ENCODE results near the gene SMLR1. TPM values are rescaled to one million over a fixed set of nuclear protein-coding genes. Genes with fewer than 3 reads are reported as not detected.

Gene SMLR1
- total RNA-seq, 1 donor from 2014 or later = not detected

DNA sequence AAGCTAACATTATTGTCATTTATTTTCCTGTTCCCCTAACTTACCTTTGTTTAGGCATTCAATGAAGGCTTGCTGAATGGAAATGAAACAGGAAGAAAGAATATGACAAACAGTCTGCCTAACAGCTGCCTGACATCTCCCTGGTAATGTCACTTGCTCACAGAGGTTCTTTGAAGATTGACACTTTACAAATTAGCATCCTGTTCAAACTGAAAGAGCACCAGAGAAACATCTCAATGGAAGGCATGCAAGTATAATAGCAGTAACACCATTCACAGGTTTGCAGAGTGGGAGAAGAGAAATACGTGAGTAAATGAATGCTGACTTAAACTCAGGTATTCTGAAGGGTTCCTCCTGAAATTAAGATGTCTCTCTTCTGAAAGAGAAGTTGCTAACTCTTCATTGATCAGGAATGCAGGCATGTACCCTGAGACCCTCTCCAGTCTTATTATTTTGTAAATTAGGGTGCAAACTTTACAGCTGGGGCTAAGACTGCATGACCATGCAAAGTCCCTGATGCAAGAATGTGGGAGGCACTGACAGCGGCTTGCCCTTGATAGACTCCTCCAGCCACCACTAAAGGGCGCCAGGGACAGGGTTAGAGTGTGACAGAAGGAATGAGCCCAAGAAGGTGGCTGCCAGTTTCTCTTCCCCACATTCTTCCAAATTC, 1.3 kb upstream of the SMLR1 start:
- no peak for DNase-seq (ENCODE audit: extremely low spot score, unreplicated experiment)
- Mint-ChIP-seq H3K36me3 (ENCODE audit: unreplicated experiment) (no peaks in the 10 kb centered on the region), H3K4me1 (ENCODE audit: unreplicated experiment) (no peaks in the 10 kb centered on the region), H3K27ac (ENCODE audit: unreplicated experiment) (no peak overlapping the region), H3K9me3 (ENCODE audit: unreplicated experiment) (peaks cover 5% of the 10 kb centered on the region), H3K4me3 (ENCODE audit: unreplicated experiment) (no peak overlapping the region), H3K27me3 (ENCODE audit: unreplicated experiment) (peaks cover 2% of the 10 kb centered on the region)
- TF ChIP-seq, protein P1, sequence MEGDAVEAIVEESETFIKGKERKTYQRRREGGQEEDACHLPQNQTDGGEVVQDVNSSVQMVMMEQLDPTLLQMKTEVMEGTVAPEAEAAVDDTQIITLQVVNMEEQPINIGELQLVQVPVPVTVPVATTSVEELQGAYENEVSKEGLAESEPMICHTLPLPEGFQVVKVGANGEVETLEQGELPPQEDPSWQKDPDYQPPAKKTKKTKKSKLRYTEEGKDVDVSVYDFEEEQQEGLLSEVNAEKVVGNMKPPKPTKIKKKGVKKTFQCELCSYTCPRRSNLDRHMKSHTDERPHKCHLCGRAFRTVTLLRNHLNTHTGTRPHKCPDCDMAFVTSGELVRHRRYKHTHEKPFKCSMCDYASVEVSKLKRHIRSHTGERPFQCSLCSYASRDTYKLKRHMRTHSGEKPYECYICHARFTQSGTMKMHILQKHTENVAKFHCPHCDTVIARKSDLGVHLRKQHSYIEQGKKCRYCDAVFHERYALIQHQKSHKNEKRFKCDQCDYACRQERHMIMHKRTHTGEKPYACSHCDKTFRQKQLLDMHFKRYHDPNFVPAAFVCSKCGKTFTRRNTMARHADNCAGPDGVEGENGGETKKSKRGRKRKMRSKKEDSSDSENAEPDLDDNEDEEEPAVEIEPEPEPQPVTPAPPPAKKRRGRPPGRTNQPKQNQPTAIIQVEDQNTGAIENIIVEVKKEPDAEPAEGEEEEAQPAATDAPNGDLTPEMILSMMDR (IDR thresholded peaks at IDR 0.05) = no peak

DNA sequence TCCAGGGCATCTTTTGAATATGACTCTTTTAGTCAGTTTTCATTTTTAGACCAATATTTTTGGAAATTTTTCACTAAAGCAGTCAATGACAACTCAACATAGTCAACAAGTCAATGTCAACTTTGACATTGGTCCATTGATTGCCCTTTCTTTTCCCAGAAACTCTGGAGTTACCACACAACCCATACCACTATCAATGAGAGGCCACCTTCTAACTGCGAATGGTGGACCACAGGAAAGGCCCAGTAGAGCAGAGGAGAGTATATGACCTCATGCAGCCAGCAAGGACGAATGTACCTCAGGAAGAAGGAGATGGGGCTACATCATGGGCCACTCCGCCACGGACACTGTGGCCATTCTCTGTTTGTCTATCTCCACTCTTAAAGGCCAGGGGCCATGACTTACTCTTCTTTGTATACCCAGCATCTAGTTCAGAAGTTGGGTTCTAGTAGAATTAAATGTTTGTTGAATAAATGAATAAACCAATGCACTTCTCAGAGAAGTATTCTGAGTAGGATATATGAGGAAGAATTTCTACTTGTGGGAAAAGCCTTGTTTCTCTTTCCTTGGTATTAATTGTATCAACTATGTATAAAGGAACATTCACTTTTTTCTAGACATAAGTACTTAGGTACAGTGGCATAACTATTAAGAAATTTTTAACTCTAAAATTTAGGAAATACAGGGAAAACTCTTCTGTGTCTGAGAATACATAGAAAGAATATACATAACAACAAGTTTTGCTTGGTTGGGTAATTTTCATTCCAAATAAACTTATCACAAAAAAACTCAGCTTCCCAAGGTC, 562 bp upstream of the SMLR1 start:
- Mint-ChIP-seq H3K9me3 (ENCODE audit: unreplicated experiment) (no peaks in the 10 kb centered on the region), H3K36me3 (ENCODE audit: unreplicated experiment) (no peaks in the 10 kb centered on the region), H3K4me3 (ENCODE audit: unreplicated experiment) (no peak overlapping the region), H3K27ac (ENCODE audit: unreplicated experiment) (no peak overlapping the region), H3K27me3 (ENCODE audit: unreplicated experiment) (peaks cover 2% of the 10 kb centered on the region), H3K4me1 (ENCODE audit: unreplicated experiment) (no peaks in the 10 kb centered on the region)
- no peak for DNase-seq (ENCODE audit: extremely low spot score, unreplicated experiment)
- TF ChIP-seq, protein P1 (IDR thresholded peaks at IDR 0.05) = no peak

DNA sequence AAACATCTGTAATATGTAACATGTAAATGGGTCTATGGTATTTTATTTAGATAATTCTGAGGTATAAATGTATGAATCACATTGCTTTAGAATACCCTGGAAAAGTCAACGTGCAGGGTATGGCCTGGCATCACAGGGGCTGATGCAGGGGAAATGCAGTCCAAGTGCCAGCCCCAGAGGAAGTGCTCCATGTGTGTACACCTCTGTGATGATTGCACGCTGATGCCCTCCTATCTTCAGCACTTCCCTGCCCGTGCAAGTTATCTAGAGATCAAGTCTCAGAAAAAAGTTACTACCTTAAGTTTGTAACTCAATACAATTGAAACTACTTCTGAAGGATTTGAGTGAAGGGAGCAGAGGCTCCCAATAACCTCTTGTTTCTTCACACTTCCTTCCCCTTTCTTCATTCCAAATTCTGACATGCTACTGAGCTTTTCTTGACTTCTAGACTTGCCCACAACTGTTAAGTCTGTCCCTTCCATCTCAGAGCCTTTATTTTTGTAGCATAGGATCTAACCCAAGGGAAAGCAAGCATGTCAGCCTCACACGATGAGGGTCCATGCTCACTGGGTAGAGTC, 2.2 kb downstream of the SMLR1 start:
- DNase-seq (ENCODE audit: extremely low spot score, unreplicated experiment) = no peak
- Mint-ChIP-seq H3K4me1 (ENCODE audit: unreplicated experiment) (no peaks in the 10 kb centered on the region), H3K27ac (ENCODE audit: unreplicated experiment) (no peak overlapping the region), H3K4me3 (ENCODE audit: unreplicated experiment) (no peak overlapping the region), H3K36me3 (ENCODE audit: unreplicated experiment) (no peaks in the 10 kb centered on the region), H3K27me3 (ENCODE audit: unreplicated experiment) (peaks cover 2% of the 10 kb centered on the region), H3K9me3 (ENCODE audit: unreplicated experiment) (no peaks in the 10 kb centered on the region)
- TF ChIP-seq, protein P1 (IDR thresholded peaks at IDR 0.05) = no peak

- Mint-ChIP-seq H3K4me1 (ENCODE audit: unreplicated experiment) (peaks cover 4% of the 10 kb centered on the region), H3K4me3 (ENCODE audit: unreplicated experiment) (no peak overlapping the region), H3K27ac (ENCODE audit: unreplicated experiment) (no peak overlapping the region), H3K9me3 (ENCODE audit: unreplicated experiment) (no peaks in the 10 kb centered on the region), H3K36me3 (ENCODE audit: unreplicated experiment) (no peaks in the 10 kb centered on the region), H3K27me3 (ENCODE audit: unreplicated experiment) (no peaks in the 10 kb centered on the region)
- TF ChIP-seq, protein P1 (IDR thresholded peaks at IDR 0.05) = no peak
- DNase-seq (ENCODE audit: extremely low spot score, unreplicated experiment) = no peak
Observed at GRCh38 chr6:130831607-130832006, 4.4 kb downstream of the SMLR1 start.

- Mint-ChIP-seq H3K9me3 (ENCODE audit: unreplicated experiment) (no peaks in the 10 kb centered on the region), H3K27ac (ENCODE audit: unreplicated experiment) (no peak overlapping the region), H3K36me3 (ENCODE audit: unreplicated experiment) (peaks cover 2% of the 10 kb centered on the region), H3K4me3 (ENCODE audit: unreplicated experiment) (no peak overlapping the region), H3K4me1 (ENCODE audit: unreplicated experiment) (peaks cover 13% of the 10 kb centered on the region), H3K27me3 (ENCODE audit: unreplicated experiment) (no peaks in the 10 kb centered on the region)
- no peak for DNase-seq (ENCODE audit: extremely low spot score, unreplicated experiment)
- TF ChIP-seq, protein P1 (IDR thresholded peaks at IDR 0.05) = no peak
Observed at GRCh38 chr6:130833569-130833968, 6.4 kb downstream of the SMLR1 start.

All from osteocyte (in vitro differentiated cells).